Hematopoietic multipotent progenitor cell treated with erythropoietin and hydrocortisone succinate and interleukin-3 and kit ligand, for 6 days (in vitro differentiated cells): ENCODE results near the gene CDC42BPA.

Experiments
- DNase-seq: peaks from one replicate; pipeline ENCODE4 v3.0.0-alpha.2; 2015

Gene CDC42BPA

DNA sequence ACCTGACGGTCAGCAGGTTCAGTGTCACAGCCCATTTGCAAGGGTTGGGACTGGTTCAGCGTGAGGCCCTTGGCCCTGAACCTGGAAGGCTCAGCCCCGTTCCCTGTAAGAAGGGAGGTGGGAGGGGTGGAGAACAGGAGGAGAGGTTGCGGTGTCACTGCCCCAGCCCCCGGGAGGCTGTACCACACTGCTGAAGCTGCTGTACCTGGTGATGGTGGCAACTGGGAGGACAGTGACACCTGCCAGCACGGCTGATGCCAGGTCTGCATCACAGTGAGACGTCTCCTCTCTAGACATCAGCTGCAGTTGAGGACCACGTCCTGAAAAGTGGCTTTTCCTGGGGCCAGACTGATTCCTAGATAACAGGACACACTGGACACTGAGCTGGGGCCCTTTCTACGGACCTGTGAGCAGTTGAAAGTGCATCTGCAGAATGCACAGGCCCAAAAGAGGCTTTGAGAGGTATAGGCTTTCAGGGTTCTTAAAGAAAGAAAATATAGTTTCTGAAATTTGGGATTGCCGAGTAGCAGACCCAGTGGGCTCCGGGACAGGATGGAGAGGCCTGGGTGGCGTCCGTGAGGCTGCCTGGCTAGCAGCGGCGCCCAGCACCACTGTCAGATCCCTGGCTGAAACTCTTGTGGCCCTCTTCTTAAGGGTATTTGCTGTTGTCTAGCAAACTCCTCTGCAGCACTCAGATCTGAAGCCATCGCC, 330.5 kb downstream of the CDC42BPA start:
- DNase-seq = no peak

DNA sequence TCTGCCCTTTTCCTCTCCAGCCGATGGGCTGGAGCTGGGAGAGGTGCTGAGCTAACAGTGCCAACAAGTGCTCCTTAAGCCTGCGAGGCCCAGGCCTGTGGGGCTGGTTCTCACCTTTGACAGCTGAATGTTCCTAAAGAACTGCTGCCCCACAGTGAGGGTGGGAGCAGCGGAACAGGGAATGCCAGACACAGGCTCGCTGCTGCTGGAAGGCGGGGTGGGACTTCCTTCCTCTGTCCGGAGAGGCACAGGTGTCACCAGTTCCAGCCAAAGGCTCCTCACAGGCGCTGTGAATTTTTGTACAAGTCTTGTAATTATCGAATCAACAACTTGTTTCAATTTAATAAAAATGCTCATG, 331.1 kb downstream of the CDC42BPA start:
- no peak for DNase-seq

DNA sequence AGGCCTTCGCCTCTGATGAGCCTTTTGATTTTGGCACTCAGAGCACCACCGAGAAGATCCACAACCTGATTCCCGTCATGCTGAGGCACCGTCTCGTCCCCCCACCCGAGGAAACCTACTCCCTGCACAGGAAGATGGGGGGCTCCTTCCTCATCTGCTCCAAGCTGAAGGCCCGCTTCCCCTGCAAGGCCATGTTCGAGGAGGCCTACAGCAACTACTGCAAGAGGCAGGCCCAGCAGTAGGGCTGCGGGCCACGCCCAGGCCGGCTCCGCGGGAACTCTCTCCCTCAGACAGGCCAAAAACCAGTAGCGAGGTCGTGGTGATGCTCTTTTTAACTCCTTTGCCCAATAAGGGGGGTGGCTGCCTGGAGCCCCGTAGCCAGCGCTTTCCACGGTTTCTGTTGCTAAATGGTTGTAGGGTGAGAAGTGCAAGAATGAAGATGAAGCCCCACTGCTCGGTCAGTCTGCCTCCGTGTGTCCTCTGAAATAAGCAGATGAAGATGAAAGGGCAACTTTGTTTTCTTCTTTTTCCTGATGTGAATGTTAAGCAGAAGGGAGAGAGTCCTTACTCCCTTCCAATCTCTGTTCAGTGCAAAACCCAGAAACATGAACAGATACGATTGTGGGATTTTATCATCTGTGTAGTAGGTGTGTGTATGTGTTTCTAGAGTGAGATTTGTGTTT, 331.7 kb downstream of the CDC42BPA start:
- DNase-seq = no peak

DNA sequence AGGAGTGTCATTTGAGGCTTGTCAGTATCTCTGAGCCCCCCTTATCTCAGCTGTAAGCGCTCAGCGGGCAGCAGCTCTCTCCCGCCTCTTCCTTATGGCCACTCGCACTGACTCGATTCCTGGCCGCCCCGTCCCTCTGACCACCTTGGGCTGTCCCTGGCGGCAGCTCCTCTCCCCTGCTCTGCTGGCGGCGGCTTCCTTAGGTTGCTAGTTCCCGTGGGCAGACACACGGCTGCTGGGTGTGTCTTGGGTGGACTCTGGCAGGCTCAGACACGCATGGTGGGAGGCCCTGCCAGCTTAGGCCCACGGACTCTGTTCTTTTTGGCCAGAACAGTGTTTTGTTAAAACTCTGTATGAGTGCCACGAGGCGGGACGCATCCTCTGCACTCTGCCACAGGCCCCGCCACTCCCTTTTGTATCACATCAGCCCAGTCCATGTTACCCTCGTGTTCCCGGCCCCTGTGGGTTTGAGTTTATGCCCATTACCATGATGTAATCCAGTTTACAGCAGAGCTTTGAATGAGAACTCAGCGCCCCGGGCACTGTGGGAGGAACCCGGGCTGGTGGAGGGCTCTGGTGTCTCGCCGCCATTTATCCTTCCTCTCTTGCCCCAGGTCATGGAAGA, 332.3 kb downstream of the CDC42BPA start:
- no peak for DNase-seq

DNA sequence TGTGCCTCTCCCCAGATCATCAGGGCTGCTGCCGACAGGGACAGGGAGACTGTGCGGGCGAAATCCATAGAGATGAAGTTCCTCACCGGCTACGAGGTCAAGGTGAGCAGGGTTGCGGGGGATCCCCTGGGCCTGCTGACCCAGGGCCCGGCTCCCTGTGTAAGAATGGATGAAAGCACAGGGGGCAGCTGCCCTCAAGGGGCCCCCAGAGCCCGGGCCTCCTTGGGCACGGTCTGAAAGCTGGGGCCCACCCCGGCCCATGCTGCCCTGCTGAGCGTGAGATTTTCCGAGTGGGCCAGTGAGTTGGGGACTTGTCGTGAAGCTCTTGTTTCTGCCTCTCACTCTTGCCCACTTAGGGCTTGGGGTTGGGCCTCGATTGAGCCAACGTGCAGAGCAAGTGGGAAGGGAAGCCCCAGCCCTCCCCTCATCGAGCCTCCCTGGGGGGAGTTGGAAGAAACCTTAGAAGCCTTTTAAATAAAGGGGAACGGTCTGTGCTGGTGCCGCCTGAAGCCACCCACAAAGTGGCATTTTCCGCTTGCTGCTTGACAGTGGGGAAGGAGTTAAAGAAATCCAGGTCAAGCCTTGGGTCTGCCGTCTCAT, 333.0 kb downstream of the CDC42BPA start:
- DNase-seq = no peak

DNA sequence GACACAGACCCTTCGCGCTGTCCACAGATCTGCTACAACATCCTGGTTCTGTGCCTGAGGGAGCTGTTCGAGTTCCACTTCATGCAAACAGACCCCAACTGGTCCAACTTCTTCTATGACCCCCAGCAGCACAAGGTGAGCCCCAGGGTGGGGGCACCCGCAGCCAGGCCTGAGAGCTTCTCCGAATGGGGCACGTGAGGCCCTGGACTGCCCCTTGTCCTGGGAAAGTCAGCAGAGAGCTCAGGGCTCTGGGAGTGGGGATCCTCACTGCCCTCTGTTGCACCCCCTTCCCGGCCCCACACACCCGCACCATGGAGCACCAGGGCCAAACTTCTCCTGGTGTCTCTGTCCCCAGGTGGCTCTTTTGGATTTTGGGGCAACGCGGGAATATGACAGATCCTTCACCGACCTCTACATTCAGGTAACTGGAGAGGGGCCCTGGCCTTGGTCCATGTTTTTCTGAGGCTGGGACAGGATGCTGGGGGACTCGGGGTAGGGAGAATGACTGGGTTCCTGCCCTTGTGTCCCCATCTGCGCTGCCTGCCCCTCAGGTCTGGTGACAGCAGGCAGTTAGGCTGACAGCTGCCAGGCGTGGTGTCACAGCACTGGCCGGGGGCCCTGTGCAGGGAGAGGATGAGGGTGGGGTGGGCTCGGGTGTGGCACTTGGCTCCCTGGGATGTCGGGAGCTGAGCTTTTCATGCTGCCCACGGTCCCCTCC, 333.6 kb downstream of the CDC42BPA start:
- no peak for DNase-seq

DNA sequence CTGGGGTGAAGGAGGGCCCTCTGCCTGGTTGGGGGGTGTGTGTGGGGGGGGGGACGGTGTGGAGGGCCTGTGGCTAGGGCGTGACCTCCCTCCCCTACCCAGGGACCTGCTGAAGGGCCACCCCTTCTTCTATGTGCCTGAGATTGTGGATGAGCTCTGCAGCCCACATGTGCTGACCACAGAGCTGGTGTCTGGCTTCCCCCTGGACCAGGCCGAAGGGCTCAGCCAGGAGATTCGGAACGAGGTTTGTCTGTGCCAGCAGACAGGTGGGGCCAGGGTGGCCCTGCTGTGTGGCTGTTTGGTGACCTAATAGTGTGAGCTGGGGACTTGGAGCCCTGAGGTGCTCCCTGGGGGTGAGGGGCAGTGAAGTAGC, 334.3 kb downstream of the CDC42BPA start:
- DNase-seq = no peak

DNA sequence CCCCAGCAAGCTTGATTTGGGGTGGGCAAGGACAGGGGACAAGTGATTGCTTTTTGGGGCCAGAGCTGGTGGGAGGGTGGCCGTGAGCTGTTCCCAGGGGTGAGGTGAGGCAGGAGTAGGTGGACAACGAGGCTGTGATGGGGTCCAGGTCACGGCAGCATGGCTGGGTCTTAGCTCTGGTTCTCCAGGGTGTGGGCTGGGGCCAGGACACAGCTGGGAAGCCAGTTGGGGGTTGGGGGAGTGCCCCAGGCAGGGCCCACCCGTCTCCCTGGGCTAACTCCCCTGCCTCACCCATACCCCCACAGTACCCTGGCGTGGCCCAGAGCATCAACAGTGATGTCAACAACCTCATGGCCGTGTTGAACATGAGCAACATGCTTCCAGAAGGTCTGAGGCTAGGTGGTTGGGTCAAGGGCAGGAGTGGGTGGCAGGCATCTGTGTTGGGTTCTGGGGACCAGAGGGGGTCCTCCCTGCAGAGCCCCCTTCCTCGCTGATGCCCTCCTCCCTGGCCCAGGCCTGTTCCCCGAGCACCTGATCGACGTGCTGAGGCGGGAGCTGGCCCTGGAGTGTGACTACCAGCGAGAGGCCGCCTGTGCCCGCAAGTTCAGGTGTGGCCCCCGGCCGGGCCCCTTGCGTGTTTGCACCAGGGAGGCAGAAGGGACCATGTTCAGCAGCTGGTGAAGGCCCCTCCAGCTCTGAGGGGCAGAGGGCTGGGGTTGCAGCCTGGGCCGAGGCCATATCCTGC, 334.9 kb downstream of the CDC42BPA start:
- no peak for DNase-seq

DNA sequence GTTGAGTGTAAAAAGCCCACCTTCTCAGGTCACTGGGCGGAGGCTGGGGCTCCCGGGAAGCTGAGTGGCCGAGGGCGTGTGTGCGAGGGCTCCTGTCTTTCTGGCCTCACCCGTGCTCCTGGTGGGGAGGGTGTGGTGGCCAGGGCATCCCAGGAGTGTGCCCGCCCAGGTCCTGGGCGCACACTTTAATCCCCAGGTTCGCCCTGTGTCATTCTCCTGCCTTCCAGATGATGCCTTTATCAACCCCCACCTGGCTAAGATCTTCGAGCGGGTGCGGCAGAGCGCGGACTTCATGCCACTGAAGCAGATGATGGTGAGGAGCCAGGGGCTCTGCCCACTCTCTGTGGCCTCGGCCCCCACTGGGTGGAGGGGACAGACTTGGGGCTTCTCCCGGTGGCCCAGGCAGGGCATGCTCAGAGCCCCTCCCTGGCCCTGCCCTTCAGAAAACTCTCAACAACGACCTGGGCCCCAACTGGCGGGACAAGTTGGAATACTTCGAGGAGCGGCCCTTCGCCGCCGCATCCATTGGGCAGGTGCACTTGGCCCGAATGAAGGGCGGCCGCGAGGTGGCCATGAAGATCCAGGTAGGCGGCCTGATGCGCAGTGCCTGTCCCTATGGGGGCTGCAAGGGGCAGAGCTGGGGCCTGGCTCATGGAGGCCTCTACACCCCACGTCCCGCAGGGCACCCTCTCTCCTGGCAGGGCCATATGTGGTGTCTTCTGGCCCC, 335.7 kb downstream of the CDC42BPA start:
- DNase-seq = no peak

DNA sequence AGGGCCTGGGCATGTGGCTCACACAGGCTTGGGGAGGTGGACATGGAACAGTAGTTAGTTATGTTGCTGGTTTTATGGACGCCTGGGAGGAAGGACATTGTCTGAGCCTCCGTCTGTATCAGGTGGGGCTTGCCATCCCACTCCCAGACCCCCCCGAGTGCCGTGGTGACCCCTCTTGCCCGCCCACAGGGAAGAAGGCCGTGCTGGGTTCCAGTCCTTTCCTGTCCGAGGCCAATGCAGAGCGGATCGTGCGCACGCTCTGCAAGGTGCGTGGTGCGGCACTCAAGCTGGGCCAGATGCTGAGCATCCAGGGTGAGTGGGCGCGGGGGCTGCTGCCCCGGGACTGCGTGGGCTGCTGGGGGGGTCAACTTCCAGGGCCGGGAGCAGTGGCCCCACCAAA, 336.5 kb downstream of the CDC42BPA start:
- DNase-seq = no peak

DNA sequence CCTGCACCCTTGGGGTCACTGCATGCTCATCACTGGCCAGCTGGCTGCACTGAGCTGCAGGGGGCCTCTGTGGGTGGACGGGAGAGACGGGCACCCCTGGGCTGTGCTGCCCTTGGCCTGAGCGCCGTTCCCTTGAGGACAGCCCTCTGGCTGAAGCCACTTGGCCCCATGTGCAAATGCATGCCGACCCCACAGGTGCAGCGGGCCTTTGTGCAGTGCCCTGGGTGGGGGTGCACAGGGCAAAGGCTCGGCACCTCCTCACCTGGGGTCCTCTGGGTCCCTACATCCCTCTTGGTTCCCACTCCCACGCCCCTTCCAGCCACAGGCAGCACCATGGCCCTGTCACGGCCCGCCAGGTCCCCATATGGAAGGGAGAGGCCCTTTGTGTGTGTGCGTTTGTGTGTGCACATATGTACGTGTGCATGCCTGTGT, 336.9 kb downstream of the CDC42BPA start:
- no peak for DNase-seq

DNA sequence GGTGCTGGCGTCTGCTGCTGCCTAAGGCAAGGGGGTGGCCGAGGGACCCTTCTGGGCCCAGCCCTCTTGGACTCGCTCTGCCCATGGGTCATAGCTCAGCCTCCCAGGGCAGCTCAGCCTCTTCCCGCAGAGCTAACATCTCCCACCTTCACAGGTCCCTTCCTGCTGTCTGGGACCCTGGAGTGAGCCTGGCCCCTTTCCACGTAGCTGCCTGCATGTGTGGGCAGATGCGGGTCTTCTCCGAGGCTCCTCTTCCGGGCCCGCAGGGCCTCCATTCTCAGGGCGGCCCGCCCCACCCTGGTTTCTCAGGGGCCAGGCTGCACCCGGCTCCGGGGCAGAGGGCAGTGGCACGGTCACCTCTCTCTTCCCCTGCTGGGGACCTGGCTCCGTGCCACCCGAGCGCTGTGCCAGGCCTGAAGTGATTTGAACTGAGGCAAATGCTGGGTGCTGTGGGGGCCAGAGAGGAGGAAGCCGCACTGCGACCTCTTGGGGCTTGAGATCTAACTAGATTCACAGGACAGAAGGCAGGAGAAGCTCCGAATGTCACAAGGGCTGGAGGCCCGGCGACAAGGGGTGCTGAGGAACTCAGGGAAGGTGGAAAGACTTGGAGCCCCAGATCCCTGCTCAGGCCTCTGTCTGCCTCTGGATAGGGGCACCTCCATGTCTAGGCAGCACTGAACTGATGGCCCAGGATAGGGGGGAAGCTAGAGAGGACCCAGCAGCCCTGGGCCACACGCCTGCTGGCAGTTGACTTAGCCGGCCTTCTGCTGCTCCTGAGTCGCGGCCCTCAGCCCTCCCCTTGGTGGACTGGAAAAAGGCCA, 337.5 kb downstream of the CDC42BPA start:
- DNase-seq = no peak

DNA sequence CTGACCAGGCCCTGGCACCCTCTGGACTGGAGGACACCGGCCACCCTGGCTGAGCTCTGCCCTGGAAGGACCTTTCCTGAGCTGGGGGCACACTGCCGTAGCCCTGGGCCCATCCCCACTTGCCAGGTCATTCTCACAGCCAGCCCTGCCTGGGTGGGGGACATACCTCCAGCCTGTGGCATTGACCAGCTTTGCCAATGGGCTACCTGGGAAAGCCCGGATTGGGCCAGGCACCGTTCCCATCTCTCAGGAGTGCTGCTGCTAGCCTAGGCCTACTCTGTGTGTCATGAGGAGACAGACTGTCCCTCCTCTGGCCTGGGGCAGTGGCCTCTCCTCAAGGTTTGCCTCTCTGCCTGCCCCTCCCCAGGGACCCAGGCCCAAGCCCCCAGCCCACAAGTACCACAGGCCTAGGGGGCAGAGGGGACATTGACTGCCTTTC, 338.2 kb downstream of the CDC42BPA start:
- no peak for DNase-seq

DNA sequence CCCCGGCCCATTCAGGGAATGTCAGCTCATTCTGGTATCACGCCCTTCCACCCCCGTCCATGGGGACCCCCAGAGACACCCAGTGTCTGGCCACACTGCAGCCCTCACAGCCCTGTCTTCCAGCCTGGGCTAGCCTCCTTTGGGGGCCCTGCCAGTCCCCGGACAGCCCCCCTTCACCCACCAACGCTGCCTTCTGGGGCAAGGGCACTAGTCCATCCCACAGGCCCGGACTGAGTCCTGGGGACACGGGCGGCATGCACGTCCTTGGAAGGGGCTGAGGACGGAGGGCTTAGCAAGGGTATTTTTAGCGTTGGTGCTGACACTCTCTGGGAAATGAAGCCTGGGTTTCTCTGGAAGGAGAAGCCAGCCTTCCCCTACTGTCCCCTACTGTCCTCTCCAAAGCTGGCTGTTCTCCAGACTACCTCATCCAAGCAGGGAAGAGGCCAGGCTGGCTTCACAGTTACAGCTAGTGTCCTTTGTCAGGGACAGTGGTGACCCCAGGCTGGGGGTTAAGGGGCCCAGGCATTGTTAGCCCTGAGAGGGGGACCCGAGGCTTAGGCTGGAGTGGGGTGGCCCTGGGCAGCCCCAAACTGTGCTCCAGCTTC, 338.7 kb downstream of the CDC42BPA start:
- no peak for DNase-seq

DNA sequence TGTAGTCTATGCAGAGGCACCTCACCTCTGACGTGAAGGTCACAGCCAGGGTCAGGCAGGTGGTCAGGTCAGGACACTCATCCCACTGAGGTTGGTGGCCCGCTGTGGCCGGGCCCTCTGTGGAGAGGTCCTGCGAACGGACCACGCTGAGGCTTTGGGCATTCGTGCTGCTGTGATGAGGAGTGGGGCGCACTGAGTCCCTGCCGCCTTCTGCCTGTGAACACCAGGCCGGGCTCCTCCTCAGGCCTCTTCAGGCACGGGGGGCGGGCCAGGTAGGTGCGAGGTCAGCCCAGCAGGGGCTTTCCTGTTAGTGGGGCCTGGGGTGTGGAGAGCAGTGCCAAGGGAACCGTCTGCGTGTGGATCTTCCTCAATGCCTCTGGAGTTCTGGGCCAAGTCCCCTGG, 339.2 kb downstream of the CDC42BPA start:
- DNase-seq = no peak

DNA sequence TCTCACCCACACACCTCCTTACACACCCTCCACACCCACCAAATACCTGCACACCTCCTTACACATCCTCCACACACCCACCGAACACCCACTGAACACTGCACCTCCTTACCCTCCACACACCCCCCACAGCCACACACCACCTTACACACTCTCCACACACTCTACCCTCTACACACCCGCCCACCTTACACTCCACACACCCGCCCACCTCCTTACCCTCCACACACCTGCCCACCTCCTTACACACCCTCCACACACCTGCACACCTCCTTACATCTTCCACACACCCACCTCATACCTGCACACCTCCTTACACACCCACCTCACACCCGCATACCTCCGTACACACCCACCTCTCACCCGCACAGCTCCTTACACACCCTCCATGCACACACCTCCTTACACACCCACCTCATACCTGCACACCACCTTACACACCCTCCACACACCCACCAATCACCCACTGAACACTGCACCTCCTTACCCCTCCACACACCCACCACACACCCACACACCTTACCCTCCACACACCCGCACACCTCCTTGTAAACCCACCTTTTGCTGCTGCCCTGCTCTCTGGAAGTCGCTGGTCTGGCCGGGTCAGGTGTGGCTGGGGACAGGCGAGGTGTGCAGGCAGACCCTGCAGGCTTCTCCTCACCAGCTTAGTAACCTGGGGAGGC, 339.7 kb downstream of the CDC42BPA start:
- DNase-seq = no peak

DNA sequence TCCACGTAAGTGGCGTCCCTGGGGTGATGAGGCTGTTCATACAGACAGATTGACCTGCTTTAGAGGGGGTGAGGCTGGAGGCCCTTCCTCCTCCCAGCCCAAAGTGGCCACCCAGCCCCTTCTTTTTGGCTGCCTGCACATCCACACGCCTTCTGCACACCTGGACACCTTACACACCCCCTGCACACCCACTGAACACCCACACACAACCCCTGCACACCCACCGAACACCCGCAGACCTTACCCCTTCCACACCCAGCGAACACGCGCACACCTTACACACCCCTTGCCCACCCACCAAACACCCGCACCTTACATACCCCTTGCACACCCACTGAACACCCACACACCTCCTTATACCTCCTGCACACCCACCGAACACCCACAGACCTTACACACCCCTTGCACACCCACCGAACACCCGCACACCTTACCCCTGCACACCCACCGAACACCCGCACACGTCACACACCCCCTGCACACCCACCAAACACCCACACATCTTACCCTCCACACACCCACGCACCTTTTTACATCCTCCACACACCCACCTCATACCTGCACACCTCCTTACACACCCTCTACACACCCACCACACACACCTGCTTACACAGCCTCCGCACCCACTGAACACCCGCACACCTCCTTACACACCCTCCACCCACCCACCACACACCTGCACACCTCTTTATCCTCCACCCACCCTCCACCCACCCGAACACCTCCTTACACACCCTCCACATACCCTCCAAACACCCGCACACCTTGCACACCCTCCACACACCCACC, 340.5 kb downstream of the CDC42BPA start:
- no peak for DNase-seq

DNA sequence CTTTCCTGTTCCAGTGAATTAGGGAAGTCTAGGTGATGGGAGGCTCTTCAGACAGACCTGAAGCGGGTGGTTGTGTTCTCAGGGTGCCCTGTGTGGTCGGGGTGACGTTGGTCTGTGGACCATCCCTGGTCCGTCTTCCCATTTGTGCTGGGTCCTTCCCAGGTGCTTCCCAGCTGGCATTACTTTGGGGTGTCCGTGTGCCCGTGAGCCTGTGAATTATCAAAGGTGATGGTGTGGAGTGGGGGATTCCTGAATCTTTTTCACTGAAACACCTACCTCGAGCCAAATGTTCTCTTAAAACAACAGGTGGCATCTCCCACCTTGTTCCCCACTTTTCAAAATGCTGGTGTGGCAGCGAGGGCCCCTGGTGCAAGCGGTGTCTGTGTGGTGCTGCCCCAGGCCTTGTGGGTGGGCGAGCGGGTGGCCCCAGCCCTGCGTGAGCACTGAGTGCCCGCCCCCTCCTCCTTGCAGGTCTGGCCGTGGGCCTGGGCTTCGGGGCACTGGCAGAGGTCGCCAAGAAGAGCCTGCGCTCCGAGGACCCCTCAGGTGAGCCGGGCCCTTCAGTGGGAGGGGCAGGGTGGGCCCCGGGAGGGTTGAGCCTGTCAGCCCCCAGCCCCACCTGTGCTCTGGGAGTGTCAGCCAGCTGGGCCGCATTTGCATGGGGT, 341.2 kb downstream of the CDC42BPA start:
- DNase-seq = no peak
